NCI-H748 (cell line): ENCODE results near the gene NUDT2.
"Not testable (repeated sequence)": the region's sequence is repeated elsewhere in the genome, so short reads cannot be mapped to it uniquely, and the experiment has no call there.

Experiments
- DNase-seq: peaks from one replicate; lab custom pipeline; 2025; ENCODE audit not compliant: unreplicated experiment; lab: John Stamatoyannopoulos, UW

Gene NUDT2

DNA sequence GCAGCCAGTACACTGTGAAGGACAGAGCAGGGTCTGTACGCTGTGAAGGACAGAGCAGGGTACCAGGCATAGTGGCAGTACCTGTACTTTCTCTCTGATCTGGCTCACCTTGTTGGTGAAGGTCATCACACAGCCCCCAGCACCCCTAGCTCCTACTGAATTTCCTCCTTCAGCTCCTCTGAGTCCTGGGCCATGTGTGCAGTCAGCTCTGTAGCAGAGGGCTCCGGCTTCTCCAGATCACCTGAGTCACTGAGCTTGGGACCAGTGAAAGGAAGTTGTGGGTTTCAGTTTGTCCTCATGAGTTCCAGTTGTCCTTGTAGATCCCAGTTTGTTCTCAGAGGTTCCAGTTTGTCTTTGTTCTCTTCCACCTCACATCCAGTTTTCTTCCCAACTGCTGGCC, 5.5 kb downstream of the NUDT2 start:
- no peak for DNase-seq

DNA sequence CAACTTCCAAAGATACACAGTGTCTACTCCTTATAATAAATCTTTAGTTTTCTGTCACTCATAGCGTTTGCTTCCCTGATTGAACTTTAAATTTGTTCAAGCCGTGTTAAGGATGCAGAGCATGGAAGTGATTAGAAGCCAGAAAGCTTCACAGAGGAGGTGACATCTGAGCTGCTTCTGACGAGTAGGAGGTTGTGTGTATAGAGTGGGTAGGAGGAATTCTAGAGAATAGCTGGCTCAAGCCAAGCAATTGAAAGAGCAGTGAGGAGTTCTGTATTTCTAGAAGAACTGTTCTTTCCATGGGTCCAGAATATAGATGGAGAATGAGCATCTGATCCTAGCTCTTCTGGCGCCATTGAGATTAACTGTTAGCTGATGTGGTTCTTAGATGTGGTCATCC, 6.0 kb downstream of the NUDT2 start:
- no peak for DNase-seq

DNA sequence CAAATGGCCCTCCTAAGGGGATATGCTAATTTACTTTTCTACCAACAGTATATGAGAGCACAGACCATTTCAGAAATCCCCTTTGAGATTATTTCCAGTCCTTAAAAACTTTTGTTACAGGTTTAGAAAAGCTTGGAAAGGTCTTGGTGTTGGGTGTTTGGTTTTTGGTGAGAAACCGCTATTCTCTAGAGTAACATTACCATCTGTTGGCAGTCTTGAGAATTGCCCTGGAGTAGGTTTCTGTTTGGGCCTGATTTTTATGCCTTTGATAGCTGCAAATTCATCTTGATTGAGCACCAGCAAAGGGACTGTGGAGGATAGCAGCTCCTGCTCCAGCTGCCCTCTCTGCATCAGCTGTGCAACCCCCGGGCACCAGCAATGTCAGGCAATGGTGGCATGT, 8.0 kb downstream of the NUDT2 start:
- no peak for DNase-seq

DNA sequence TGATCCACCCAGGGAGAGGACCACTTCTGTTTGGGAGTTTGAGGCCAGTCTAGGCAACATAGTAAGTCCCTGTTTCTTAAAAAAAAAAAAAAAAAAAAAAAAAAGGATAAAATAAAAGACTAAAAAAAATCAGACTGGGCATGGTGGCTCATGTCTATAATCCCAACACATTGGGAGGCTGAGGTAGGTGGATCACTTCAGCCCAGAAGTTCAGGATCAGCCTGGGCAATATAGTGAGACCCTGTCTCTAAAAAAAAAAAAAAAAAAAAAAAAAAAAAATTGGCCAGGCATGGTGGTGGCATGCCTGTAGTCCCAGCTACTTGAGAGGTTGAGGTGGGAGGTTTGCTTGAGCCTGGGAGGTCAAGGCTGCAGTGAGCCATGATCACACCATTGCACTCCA, 8.7 kb downstream of the NUDT2 start:
- DNase-seq = not testable (repeated sequence)

DNA sequence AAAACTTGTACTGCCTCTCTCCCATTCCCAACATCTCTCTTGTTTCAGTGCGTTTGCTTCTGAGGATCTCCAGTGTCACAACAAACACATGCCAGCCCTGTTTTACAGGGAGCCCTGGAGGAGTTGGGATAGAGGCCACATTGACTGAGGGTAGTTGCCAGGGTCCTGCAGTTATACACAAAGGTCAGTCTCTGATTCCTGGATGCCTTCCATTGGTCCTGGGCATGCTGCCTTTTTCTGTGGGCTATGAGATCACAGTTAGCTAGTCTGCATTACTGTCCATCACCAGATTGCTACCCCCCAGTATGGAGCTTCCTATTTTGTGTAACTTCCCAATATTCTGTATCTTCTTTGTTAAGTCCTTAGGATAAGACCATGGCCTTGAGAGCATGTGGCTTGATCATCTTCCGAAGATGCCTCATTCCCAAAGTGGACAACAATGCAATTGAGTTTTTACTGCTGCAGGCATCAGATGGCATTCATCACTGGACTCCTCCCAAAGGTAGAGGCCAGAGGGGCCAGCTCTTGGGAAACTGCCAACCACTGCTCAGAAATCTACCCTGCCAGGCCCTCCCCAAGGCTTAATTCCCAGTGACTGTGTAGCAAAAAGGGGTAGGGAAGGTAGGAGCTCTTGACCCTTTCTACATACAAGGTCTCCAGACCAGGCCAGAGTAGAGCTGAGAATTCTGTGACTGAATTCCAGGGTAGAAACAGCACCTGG, 9.5 kb downstream of the NUDT2 start:
- no peak for DNase-seq

DNA sequence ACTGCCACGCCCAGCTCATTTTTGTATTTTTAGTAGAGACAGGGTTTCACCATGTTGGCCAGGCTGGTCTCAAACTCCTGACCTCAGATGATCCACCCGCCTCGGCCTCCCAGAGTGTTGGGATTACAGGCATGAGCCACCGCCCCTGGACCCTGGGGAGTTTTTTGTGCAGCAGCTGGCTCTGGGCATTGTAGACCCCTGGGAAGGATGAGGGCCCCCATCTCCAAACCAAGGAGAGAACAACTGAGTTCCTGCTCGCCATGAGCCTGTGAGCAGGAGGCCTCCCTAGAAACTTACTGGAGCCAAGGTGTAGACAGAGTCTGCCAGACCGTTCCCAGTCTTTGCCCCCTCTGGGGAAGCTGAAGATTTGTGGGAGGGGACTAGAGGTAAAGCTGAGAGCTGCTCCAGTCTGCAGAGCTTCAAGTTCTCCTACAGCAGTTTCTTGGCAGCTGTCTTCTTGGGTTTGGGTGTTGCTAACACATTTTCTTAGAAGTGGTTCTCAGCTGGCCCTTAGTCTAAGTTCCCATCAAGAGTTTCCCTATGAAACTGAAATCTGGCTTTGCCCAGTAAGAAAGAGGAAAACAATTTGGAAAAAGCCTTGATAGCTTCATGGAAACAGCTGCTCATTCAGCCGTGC, 12.4 kb downstream of the NUDT2 start:
- DNase-seq = no peak

GRCh38 chr9:34343090-34343489, 13.7 kb downstream of the NUDT2 start:
- no peak for DNase-seq

GRCh38 chr9:34343605-34344004, 14.2 kb downstream of the NUDT2 start:
- no peak for DNase-seq

GRCh38 chr9:34346873-34347799, 17.8 kb downstream of the NUDT2 start:
- no peak for DNase-seq

- DNase-seq = no peak
These were observed 18.4 kb downstream of the NUDT2 start for GRCh38 chr9:34347800-34348158.

DNA sequence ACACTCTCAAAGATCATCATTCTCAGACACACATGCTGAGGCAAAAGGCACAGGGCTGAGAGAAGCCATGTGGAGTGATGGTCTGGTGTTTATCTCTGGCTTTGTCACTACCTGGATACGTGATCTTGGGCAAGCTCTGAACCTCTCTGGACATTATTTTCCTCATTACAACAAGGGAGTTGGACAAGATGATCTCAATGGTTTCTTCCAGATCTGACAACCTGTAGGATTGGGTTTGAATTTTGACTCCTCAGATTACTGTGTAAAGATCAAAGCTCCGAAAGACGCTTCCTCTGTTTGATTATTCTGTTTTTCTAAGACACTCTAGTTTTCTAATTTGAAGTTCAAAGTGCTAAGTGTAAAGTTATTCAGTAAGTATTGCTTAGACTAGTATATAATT, 20.0 kb downstream of the NUDT2 start:
- no peak for DNase-seq

DNA sequence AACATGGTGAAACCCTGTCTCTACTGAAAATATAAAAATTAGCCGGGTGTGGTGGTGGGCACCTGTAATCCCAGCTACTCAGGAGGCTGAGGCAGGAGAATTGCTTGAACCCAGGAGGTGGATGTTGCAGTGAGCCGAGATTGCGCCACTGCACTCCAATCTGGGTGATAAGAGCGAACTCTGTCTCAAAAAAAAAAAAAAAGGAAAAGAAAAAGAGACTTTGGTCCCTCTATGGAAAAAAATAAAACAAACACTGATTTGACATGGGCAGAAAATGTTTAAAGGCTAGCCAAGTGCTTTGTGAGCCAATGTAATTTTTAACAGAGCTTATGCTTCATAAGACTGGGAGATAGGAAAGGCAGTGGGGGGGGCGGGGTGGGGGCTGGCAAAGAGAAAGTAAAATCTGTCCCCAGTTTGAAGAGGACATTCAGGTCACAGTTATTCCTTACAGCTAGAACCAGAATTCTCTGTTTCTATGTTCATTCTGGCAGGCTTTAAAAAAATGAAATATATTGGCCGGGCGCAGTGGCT, 22.8 kb downstream of the NUDT2 start:
- DNase-seq = not testable (repeated sequence)

DNA sequence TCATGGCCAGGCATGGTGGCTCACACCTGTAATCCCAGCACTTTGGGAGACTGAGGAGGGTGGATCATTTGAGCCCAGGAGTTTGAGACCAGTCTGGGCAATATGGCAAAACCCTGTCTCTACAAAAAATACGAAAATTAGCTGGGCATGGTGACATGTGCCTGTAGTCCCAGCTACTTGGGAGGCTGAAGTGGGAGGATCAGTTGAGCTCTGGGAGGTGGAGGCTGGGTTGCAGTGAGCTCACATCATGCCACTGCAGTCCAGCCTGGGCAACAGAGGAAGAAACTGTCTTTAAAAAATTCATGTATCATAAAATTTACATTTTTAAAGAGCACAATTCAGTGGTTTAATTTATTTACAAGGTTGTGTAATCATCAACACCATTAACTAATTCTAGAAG, 23.6 kb downstream of the NUDT2 start:
- DNase-seq = not testable (repeated sequence)

DNA sequence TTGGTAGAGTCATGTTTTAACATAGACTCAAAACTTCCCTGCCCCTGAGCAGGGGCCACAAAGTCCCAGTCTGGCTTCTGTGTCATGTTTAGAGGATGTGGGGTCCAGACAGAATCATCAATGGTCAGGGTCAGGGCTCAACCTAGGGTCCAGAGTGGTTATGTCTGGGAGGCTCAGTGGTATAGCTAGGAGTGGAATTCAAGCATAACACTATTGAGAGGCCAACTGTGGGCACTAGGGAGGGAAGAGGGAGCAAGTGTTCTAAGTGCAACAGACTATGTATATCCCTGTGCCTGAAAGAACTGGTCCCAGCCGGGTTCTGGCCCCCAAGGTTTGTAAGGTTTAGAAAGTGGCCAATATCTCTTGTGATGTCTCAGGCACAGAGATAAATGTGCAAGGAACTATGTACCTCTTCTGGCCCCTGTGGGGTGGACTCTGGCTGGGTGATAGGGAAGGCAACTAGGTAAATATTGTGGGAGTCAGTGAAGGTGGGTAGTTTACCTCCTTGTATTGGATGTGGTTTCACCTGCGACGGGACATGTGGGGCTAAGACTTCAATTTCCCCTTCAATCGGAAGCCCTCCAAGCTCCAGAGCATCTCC, 33.3 kb downstream of the NUDT2 start:
- DNase-seq = no peak

GRCh38 chr9:34363619-34364351, 34.4 kb downstream of the NUDT2 start:
- DNase-seq = no peak

- DNase-seq = no peak
These were observed 35.9 kb downstream of the NUDT2 start for GRCh38 chr9:34365282-34365681.

DNA sequence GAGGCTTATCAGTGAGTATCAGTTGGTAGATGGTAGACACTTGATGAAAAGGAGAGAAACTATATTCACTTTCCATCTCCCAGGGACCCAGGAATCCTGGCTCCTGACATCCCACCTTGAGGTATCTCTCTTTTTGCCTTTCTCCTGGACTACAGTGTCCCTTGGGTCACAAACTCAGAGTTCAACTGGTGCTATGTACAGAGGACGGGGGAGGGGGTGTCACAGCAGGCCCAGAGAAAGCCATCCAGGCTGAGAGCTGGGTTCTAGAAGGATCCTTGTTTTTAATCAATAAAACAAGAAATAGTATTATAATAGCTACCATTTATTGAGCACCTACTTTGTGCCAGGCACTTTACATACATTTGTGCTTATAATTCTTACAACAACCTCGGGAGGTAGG, 37.0 kb downstream of the NUDT2 start:
- DNase-seq = no peak

DNA sequence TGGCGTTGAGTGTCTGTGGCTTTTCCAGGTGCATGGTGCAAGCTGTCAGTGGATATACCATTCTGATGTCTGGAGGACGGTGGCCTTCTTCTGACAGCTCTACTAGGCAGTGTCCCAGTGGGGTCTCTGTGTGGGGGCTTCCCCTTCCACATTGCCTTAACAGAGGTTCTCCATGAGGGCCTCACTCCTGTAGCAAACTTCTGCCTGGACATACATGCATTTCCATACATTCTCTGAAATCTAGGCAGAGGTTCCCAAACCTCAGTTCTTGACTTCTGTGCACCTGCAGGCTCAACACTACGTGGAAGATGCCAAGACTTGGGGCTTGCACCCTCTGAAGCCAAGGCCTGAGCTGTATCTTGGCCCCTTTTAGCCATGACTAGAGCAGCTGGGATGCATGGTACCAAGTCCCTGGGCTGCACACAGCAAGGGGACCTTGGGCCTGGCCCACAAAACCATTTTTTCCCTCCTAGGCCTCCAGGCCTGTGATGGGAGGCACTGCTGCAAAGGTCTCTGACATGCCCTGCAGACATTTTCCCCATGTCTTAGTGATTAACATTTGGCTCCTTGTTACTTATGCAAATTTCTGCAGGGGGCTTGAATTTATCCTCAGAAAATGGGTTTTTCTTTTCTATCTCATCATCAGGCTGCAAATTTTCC, 38.5 kb downstream of the NUDT2 start:
- DNase-seq = not testable (repeated sequence)

DNA sequence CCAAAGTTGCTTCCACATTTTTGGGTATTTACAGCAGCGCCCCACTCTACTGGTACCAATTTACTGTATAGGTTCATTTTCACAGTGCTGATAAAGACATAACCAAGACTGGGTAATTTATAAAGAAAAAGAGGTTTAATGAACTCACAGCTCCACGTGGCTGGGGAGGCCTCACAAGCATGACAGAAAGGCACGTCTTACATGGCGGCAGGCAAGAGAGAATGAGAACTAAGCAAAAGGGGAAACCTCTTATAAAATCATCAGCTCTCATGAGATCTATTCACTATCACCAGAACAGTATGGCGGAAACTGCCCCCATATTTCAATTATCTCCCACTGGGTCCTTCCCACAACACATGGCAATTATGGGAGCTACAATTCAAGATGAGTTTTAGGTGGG, 39.4 kb downstream of the NUDT2 start:
- DNase-seq = not testable (repeated sequence)

DNA sequence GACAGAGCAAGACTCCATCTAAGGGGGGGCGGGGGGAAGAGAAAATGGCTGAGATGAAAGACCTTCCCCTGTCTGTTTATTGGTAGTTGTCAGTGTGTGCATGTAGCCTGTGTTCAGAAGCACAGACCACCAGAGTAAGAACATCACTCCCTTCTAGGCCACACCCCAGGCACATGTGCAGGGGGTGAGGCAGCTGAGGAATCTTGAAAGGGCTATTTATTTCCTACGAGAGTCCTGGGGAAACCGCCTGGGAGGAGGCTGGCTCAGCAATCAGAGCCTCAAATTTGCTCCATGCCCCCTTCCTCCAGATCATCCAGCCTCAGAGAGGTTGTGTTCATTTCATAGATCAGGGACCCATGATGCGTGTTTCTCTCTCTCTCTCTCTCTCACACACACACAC, 40.3 kb downstream of the NUDT2 start:
- no peak for DNase-seq
